Testis (tissue), 3 donors: ENCODE data around the gene CCDC97. TPM values are rescaled to one million over a fixed set of nuclear protein-coding genes. Genes with fewer than 3 reads are reported as not detected.

Experiments
- DNase-seq: peaks from one replicate; pipeline ENCODE4 v3.0.0-alpha.2; 2019
- H3K27ac ChIP-seq, 2 donors: fragments of 200-600 bp; sonication (generic); one replicate each; pipeline ENCODE4 v1.5.1; 2019
- H3K27me3 ChIP-seq: fragments of 200-600 bp; sonication (generic); one replicate; pipeline ENCODE4 v1.5.1; 2019
- H3K36me3 ChIP-seq: fragments of 200-600 bp; sonication (generic); one replicate; pipeline ENCODE4 v1.5.1; 2017; ENCODE audit warnings: low read depth; ENCODE audit errors: missing control alignments
- H3K4me1 ChIP-seq: fragments of 200-600 bp; sonication (generic); one replicate; pipeline ENCODE4 v1.5.1; 2019
- H3K4me3 ChIP-seq, 2 donors: fragments of 200-600 bp; sonication (generic); one replicate each; pipeline ENCODE4 v1.5.1; 2017 to 2019
- H3K9me3 ChIP-seq: fragments of 200-600 bp; sonication (generic); one replicate; pipeline ENCODE4 v1.5.1; 2017
- POLR2A ChIP-seq: fragments of 450-650 bp; IDR thresholded peaks from one replicate; pipeline ENCODE4 v1.6.1; 2017; ENCODE audit warnings: antibody characterized with exemption, mild to moderate bottlenecking, moderate library complexity
- WGBS, 2 donors: methylation state at CpG; one replicate each; pipeline ENCODE4 v1.1.5; 2018; 5-methylcytosine and 5-hydroxymethylcytosine counted together
- intact Hi-C: fragments of 100-400 bp; cut with DNase I; formaldehyde crosslinking; loops from one replicate; pipeline ENCODE4 v1.15.1; 2023; ENCODE audit warnings: low total_unique reads
- polyA plus RNA-seq: library from polyadenylated mRNA; stranded (reverse); fragments of 350-450 nt; fragmentation: Illumina TruSeq; extraction: RNeasy Lipid Tissue Mini Kit (QIAGEN cat#74804); gene quantifications from one replicate; pipeline ENCODE4 v1.2.3, GENCODE V29; 2014; ENCODE audit warnings: low read depth, low replicate concordance; ENCODE audit not compliant: insufficient read depth
- total RNA-seq, 2 donors: library from RNA; depleted of rRNA; stranded (reverse); fragments of >200 nt; gene quantifications; one replicate each; pipeline ENCODE4 v1.2.3, GENCODE V29; 2016
- TF ChIP-seq, protein P1 (sequence below), 3 experiments: fragments of 450-650 bp in 2 of 3; fragments of 200-600 bp in 1 of 3; sonication (generic) in 1 of 3; IDR thresholded peaks; one replicate each; pipeline ENCODE4 v1.5.1; 2016 to 2019; ENCODE audit warnings: antibody characterized with exemption in 3 of 3, mild to moderate bottlenecking in 2 of 3, moderate library complexity in 1 of 3

The CCDC97 gene
- total and polyA plus RNA-seq, 3 donors from 2014 or later, result 36.2 to 57.8 (median 40.2) TPM

GRCh38 chr19:41332468-41332867 lies 22.5 kb downstream of the CCDC97 start:
- no peak for TF ChIP-seq POLR2A
- TF ChIP-seq, protein P1, sequence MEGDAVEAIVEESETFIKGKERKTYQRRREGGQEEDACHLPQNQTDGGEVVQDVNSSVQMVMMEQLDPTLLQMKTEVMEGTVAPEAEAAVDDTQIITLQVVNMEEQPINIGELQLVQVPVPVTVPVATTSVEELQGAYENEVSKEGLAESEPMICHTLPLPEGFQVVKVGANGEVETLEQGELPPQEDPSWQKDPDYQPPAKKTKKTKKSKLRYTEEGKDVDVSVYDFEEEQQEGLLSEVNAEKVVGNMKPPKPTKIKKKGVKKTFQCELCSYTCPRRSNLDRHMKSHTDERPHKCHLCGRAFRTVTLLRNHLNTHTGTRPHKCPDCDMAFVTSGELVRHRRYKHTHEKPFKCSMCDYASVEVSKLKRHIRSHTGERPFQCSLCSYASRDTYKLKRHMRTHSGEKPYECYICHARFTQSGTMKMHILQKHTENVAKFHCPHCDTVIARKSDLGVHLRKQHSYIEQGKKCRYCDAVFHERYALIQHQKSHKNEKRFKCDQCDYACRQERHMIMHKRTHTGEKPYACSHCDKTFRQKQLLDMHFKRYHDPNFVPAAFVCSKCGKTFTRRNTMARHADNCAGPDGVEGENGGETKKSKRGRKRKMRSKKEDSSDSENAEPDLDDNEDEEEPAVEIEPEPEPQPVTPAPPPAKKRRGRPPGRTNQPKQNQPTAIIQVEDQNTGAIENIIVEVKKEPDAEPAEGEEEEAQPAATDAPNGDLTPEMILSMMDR (IDR thresholded peaks at IDR 0.05), result no peak
- intact Hi-C loops, result no loop called here
- no peak for DNase-seq
- Histone ChIP-seq H3K27me3 (no peaks in the 10 kb centered on the region), H3K9me3 (no peaks in the 10 kb centered on the region), H3K27ac (no peak overlapping the region), H3K4me3 (no peak overlapping the region), H3K36me3 (no peaks in the 10 kb centered on the region), H3K4me1 (no peaks in the 10 kb centered on the region)
- 74 to 85% methylated on average over 5 of the region's 5 CpGs for WGBS, 2 donors

DNA sequence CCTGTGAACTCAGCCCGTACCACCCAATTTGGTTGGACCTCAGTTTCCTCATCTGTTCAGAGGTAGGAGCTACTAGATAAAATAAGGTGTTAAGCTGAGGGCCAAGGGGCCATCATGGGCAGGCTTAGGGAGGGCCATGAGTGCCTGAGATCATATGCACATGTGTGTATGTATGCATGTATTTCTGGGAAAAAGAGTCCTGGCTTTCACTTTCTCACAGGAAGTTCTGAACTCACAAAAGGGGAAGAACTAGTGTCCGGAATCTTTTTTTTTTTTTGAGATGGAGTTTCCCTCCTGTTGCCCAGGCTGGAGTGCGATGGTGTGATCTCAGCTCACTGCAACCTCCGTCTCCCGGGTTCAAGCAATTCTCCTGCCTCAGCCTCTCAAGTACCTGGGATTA lies 24.8 kb downstream of the CCDC97 start:
- Histone ChIP-seq H3K36me3 (no peaks in the 10 kb centered on the region), H3K27me3 (no peaks in the 10 kb centered on the region), H3K9me3 (no peaks in the 10 kb centered on the region), H3K4me3 (no peak overlapping the region), H3K4me1 (no peaks in the 10 kb centered on the region), H3K27ac (no peak overlapping the region)
- DNase-seq, result no peak
- whole genome bisulfite sequencing, 2 donors, result 78 to 86% methylated on average over 5 of the region's 5 CpGs
- no peak for TF ChIP-seq POLR2A
- TF ChIP-seq, protein P1 (IDR thresholded peaks at IDR 0.05), result no peak
- intact Hi-C loops, result no loop called here

DNA sequence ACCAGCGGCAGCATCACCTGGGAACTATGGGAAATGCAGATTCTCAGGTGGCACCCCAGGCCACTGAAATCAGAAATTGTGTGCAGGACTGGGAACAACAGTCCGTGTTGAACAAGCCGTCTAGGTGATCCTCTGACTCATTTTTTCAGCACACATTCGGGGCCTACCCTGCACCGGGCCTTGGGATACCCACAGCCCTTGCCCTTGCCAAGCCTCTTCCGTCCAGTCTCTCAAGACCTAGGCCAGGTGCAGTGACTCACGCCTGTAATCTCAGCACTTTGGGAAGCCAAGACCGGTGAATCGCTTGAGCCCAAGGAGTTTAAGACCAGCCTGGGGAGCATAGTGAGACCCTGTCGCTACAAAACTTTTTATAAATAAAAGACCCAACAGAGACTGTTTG lies 25.5 kb downstream of the CCDC97 start:
- DNase-seq, result no peak
- Histone ChIP-seq H3K9me3 (no peaks in the 10 kb centered on the region), H3K4me1 (no peaks in the 10 kb centered on the region), H3K36me3 (no peaks in the 10 kb centered on the region), H3K4me3 (no peak overlapping the region), H3K27me3 (no peaks in the 10 kb centered on the region), H3K27ac (no peak overlapping the region)
- intact Hi-C loops, result no loop called here
- TF ChIP-seq, protein P1 (IDR thresholded peaks at IDR 0.05), result no peak
- TF ChIP-seq POLR2A, result no peak
- 91 to 93% methylated on average over 10 of the region's 10 CpGs for WGBS, 2 donors

- intact Hi-C loops, result no loop called here
- no peaks in the 10 kb centered on the region for H3K36me3 ChIP-seq
Observed at GRCh38 chr19:41339936-41340335, 30.0 kb downstream of the CCDC97 start.

More at GRCh38 chr19:41339936-41340335, 30.0 kb downstream of the CCDC97 start:
- H3K4me3 ChIP-seq, result no peak overlapping the region
- TF ChIP-seq, protein P1 (IDR thresholded peaks at IDR 0.05), result no peak
- TF ChIP-seq POLR2A, result no peak
- H3K4me1 ChIP-seq, result no peaks in the 10 kb centered on the region
- H3K27me3 ChIP-seq, result no peaks in the 10 kb centered on the region
- H3K27ac ChIP-seq, result no peak overlapping the region
- DNase-seq, result no peak
- WGBS, 2 donors, result 96 to 98% methylated on average over 5 of the region's 5 CpGs
- no peaks in the 10 kb centered on the region for H3K9me3 ChIP-seq
